GM10248 (cell line): ENCODE measurements around the gene CKB.
A peak's percentile ranks its signal among the peaks of the same experiment; 100 is the strongest.

Source experiments
- CTCF ChIA-PET: fragments of 300-600 bp; sonication (Branson Sonifier 250); formaldehyde crosslinking; extraction: SDS; loops from one replicate; lab custom pipeline; 2021; ENCODE audit warnings: antibody characterized with exemption; lab: Yijun Ruan, JAX
- POLR2A ChIA-PET: fragments of 350-650 bp; sonication (Branson Sonifier 250); formaldehyde crosslinking; extraction: SDS; loops from one replicate; lab custom pipeline; 2020; ENCODE audit warnings: antibody characterized with exemption; lab: Yijun Ruan, JAX
- DNase-seq: peaks from one replicate; pipeline ENCODE4 v3.0.0; 2012; ENCODE audit errors: extremely low spot score
- TF ChIP-seq, protein P1 (sequence below): IDR thresholded peaks from 2 replicates; pipeline ENCODE4 v1.5.1; 2012; ENCODE audit warnings: mild to moderate bottlenecking, low read depth; ENCODE audit errors: extremely low read depth, missing control alignments, control extremely low read depth

Gene CKB

DNA sequence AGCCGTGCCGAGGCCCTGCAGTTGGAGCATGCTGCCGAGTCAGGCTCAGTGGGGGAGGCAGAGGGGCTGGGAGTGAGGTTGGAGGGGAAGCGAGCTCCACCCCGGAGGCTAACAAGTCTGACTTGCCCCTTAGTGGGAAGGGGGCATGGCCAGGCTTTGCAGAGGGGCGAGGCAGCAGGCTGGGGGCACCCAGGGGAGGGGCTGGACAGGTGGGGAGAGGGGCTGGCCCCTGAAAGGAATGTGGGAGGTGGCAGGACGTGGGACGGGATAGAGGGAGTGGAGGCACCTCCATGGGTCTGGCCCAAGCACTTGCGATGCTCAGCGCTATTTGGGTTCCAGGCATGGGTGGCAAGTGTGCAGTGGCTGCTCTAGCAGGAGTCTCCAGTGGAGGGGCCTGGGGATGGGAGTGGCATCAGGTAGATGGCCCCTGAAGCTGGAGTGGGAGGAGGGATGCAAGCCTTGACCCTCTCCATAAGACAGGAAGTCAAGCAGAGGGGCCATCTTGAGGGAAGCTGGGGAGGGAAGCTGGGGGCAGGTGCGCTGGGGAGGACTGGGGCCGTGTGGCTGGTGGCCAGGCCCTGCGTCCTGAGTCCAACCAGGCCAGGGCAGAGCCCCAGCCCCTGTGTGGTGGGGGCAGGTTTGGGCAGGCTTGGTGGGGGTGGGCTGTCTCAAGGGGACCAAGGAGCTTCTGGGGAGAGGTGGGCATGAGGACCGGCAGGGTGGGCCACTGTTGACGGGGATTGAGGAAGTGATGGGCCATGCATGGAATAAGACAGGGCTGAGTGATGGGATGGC lies 9.0 kb upstream of the CKB start:
- ChIA-PET CTCF (interaction anchor here (0.9 to 7.2 kb wide), 6 partner anchors 7 to 31 kb away, joined by 3 to 69 read pairs (median 6); no protein-coding TSS in a partner anchor), POLR2A (no interaction called here)
- TF ChIP-seq, protein P1, sequence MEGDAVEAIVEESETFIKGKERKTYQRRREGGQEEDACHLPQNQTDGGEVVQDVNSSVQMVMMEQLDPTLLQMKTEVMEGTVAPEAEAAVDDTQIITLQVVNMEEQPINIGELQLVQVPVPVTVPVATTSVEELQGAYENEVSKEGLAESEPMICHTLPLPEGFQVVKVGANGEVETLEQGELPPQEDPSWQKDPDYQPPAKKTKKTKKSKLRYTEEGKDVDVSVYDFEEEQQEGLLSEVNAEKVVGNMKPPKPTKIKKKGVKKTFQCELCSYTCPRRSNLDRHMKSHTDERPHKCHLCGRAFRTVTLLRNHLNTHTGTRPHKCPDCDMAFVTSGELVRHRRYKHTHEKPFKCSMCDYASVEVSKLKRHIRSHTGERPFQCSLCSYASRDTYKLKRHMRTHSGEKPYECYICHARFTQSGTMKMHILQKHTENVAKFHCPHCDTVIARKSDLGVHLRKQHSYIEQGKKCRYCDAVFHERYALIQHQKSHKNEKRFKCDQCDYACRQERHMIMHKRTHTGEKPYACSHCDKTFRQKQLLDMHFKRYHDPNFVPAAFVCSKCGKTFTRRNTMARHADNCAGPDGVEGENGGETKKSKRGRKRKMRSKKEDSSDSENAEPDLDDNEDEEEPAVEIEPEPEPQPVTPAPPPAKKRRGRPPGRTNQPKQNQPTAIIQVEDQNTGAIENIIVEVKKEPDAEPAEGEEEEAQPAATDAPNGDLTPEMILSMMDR, result no peak
- no peak for DNase-seq

DNA sequence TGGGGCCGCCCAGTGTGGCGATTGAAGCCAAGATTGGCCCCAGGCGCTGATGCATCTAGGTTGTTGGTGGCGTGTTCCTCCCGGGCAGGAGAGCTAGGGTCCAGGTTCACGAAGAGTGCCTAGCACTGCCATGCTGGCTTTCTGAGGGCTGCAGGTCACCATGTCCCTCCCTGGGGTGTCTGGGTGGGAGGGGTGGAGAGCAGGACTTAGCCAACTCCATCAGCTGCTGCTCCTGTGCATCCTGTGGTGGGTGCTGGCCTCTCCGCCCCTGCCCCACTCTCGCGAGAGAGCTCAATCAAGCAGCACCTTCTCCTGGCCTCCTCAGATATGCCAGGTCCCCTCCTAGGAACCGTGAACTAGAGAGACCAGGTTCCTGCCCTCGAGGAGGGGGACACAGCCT lies 8.2 kb upstream of the CKB start:
- ChIA-PET CTCF (interaction anchor here (0.9 to 7.2 kb wide), 6 partner anchors 8 to 31 kb away, joined by 3 to 69 read pairs (median 6); no protein-coding TSS in a partner anchor), POLR2A (interaction anchor here (0.5 kb wide), 1 partner anchor 28 kb away, joined by 3 read pairs; no protein-coding TSS in a partner anchor)
- TF ChIP-seq, protein P1, result no peak
- DNase-seq, result no peak

- TF ChIP-seq, protein P1, result no peak
- CTCF ChIA-PET, result interaction anchor here (0.9 to 7.2 kb wide), 5 partner anchors 8 to 30 kb away, joined by 3 to 69 read pairs (median 4); no protein-coding TSS in a partner anchor
- DNase-seq, result no peak
- POLR2A ChIA-PET, result no interaction called here
Measured at GRCh38 chr14:103530390-103530789, 7.8 kb upstream of the CKB start.

GRCh38 chr14:103529383-103530365 lies 7.0 kb upstream of the CKB start:
- TF ChIP-seq, protein P1, result no peak
- POLR2A ChIA-PET, result interaction anchor here (0.6 to 1.0 kb wide), 2 partner anchors 9 to 162 kb away, joined by 3 to 7 read pairs; no protein-coding TSS in a partner anchor
- CTCF ChIA-PET, result interaction anchor here (0.8 to 7.2 kb wide), 4 partner anchors 8 to 17 kb away, joined by 3 to 69 read pairs (median 7); no protein-coding TSS in a partner anchor
- no peak for DNase-seq

GRCh38 chr14:103528587-103529382 lies 6.2 kb upstream of the CKB start, which contains the start of gene TRMT61A:
Gene TRMT61A (plus strand): TSS chr14:103529196. CDS start chr14:103529979, 783 bp downstream.
- POLR2A ChIA-PET, result interaction anchor here (0.6 to 1.0 kb wide), 3 partner anchors 8 to 163 kb away, joined by 3 to 7 read pairs (median 6); no protein-coding TSS in a partner anchor
- TF ChIP-seq, protein P1, result no peak
- CTCF ChIA-PET, result interaction anchor here (0.8 to 7.2 kb wide), 5 partner anchors 7 to 33 kb away, joined by 3 to 69 read pairs (median 7); no protein-coding TSS in a partner anchor
- peak; percentile 95 for DNase-seq
